GM18858 (cell line): Measurements from ENCODE around the gene MYL3.
"Not testable (repeated sequence)": the region's sequence is repeated elsewhere in the genome, so short reads cannot be mapped to it uniquely, and the experiment has no call there.

Experiments
- ATAC-seq: cut with Tn5 transposase; IDR thresholded peaks from one replicate; pipeline ENCODE4 v1.9.1; 2021; ENCODE audit not compliant: unreplicated experiment

MYL3 gene

DNA sequence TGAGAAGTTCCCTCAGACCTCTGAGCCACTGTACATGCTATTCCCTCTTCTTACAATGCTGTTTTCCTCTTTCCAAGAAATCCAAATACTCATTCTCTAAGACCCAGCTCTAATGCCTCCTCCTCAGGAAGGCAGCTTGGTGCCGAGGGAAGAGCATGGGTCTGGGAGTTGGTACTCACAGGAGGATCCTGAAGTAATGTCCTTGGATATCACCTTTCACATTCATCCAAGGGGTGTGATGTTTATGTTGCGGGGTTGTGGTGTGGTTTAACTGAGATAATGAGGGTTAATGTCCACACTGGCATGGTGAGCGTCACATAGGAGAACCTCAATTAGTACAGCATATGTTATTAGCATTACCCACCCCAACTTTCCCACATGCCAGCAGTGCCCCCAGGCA lies 31.9 kb downstream of the MYL3 start:
- ATAC-seq, result no peak

DNA sequence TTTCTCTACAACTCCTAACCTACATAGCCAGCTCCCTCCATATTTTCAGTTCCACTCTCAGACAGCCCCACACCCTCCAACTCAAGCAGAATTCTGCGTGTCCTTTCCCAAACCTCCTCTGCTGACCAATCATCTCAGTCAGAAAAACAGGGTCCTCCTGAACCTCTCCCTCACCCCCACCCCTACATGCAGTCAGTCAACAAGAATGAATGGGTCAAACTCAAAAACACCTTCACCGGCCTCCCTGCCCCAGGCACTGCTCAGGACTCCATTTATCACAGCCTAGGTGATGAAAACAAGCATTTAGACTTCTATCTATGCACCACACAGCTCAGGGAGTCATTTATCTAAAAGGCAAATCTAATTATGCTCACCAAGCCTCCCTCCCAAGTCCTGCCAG lies 32.4 kb downstream of the MYL3 start:
- no peak for ATAC-seq

DNA sequence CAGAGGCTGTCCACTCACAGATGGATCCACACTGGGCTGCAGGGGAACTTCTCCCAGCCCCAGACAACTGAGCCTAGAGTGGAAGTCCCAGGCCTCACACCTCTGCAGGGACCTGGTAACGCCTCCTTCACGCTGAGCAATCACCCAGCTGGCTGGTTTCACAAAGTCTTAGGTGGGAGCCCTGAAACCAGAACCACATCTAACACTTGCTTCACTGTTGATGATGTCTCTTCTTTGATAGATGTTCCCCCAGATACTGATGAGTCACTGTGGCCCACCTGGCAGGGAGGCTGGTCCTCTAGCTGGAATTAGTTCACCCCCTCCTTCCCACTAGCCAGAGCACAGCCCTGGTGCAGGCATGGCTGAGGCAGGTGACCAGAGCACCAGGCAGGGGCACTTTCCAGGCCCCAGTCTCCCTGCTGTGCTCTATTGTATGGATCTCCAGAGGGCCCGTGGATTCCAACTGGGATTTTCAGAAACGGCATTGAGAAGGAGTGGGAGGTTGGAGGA lies 33.5 kb downstream of the MYL3 start:
- ATAC-seq, result peak; percentile 53

DNA sequence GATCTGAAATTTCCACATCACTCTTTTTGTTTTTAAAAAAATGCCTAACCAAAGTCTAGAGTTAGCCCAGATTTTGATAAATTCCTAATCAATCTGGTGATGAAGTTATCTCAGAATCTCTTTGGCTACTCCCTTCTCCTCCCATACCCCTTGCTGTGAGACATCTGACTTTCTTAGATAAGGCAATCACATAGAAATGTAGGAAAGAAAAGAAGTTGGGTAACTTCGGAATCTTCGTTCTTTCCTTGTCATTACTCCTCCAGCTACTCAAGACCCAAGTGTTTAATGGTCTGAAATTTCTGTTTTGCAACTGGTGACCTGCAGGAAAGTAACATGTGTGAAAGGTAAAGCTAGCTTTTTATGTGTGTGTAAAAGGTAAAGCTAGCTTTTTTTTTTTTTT lies 37.8 kb downstream of the MYL3 start:
- ATAC-seq, result no peak

DNA sequence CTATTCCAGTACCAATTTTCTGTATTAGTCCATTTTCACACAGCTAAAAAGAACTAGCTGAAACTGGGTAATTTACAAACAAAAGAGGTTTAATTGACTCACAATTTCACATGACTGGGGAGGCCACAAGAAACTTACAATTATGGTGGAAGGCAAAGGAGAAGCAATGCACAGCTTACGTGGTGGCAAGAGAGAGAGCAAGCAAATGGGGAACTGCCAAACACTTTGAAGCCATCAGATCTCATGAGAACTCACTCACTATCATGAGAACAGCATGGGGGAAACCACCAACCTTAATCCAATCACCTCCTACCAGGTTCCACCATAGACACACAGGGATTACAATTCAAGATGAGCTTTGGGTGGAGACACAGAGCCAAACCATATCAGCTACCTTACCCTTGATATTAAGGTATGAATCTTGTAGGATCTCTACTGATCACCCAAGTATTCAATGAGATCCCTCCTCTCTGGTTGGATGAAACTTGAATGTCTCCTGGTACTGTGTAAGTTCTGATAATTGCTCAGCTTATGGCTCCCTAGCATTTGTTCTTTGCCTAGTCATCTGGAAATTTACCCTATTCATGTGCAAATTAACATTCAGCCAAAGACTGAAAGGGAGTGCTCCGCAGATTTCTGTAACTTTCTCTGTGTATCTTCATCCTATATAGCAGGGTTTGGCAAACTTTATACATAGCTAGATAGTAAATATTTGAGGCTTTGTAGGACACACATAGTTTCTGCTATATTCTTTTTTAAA lies 38.9 kb downstream of the MYL3 start:
- no peak for ATAC-seq

DNA sequence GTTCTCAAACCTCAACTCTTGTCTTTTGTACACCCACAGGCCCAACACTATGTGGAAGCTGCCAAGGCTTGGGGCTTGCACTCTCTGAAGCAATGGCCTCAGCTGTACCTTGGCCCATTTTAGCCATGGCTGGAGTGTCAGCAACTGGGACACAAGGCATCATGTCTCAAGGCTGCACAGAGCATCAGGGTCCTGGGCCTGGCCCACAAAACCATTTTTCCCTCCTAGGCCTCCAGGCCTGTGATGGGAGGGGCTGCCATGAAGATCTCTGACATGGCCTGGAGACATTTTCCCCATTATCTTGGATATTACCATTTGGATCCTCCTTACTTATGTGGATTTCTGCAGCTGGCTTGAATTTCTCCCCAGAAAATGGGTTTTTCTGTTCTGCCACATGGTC lies 39.9 kb downstream of the MYL3 start:
- ATAC-seq, result not testable (repeated sequence)

DNA sequence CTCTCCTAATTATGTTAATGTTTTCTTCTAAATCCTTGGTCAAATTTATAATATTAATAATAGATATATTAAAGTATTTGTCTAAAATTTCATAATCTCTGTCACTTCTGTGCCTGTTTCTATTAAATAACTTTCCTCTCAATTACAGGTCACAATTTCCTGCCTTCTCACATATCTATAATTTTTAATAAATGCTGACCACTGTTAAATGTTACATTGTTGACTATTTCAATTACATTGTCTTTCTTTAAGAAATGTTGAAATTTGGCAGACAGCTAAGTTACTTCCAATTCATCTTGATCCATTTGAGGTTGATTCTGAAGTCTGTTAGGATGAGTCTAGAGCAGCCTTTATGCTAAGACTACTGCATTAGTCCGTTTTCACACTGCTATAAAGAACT lies 41.7 kb downstream of the MYL3 start:
- no peak for ATAC-seq

DNA sequence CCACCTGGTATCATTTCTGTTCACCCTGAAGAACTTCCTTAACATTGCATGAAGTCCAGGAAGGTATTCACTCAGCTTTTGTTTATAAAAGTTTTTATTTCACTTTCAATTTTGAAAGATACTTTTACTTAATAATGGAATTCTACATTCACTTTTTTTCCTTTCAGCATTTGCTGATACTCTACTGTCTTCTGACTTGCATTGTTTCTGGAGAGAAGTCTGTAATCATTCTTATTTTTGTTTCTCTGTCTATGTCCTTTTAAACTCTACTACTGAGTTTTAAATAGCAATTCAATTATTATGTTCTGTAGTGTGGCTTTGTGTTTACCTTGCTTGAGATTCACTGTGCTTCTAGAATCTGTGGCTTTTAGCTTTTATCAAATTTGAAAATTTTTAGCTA lies 42.4 kb downstream of the MYL3 start:
- ATAC-seq, result no peak

DNA sequence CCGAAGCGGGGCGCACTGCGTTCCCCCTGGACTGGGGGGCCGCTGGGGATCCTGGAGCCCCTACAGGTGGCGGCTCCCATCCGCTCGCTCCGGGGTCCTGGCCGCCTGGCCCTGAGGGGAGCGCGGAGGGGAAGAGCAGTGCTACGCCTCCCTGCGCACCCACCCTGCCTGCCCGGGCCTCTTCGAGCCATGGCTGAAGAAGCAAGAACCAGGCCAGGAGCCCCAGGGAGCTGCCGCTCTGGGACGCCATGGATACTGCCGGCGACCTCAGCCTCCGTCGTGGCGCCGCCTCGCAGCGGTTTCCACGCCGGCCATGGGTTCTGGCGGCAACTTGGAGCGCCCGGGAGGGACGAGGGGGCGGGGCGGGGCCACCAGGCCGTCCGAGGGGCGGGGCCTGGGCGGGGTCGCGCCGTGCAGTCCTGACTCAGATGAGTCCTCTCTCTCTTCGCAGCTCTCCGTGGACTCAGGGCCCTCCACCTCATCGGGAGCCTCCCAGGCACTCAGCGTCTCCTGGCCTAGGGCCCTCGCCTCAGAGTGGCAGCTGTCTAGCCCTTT lies 50.9 kb downstream of the MYL3 start:
- no peak for ATAC-seq

DNA sequence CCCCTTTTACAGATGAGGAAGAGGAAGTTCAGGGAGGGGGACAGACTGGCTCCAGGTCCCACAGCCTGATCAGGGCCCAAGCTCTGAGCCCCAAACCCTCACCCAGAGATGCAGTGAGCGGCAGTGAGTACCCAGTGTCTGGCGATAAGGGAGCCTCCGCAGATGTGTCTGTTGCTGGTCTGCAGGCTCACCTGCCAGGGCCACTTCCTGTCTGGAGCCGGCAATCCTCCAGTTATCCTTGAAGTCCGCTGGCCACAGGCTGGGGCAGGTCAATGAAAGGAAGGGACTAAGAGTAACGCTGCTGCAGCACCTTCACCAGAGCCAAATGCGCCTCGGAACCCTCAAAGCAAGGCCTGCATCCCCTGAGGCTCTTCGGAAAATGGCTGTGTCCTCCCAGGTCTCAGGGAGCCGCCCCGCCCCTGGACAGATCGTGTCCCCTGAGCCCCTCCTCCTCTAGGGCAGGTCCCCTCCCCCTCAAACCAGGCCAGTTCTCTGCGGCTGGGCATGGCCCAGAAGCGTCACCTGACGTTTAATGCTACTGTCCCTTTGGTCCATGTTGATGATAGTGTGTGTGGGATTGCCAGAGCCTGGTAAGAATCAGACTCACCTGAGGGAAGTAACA lies 51.5 kb downstream of the MYL3 start:
- ATAC-seq, result no peak

DNA sequence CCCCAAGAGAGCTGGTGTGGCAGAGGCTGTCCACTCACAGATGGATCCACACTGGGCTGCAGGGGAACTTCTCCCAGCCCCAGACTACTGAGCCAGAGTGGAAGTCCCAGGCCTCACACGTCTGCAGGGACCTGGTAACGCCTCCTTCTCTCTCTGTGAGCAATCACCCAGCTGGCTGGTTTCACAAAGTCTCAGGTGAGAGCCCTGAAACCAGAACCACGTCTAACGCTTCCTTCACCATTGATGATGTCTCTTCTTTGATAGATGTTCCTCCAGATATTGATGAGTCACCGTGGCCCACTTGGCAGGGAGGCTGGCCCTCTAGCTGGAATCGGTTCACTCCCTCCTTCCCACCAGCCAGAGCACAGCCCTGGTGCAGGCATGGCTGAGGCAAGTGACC lies 54.5 kb downstream of the MYL3 start:
- ATAC-seq, result not testable (repeated sequence)
